ENCODE results near the gene KRT25.

KRT25 gene

GRCh38 chr17:40699853-40700252 lies 55.3 kb downstream of the KRT25 start:
- H3K4me3 ChIP-seq (ENCODE audit: low read depth, low read length): no peak overlapping the region
- DNase-seq (ENCODE audit: low read depth): no peak
- no peak for TF ChIP-seq CTCF (IDR thresholded peaks at IDR 0.05; ENCODE audit: insufficient read depth, low read depth, low read length, missing control alignments)

GRCh38 chr17:40699371-40699770 lies 55.8 kb downstream of the KRT25 start:
- no peak overlapping the region for H3K4me3 ChIP-seq (ENCODE audit: low read depth, low read length)
- no peak for TF ChIP-seq CTCF (IDR thresholded peaks at IDR 0.05; ENCODE audit: insufficient read depth, low read depth, low read length, missing control alignments)
- DNase-seq (ENCODE audit: low read depth): no peak

Data from GM12865 (cell line).